NCI-H2029 (cell line): ENCODE measurements around the gene LIPT1.
"Not testable (repeated sequence)": the region's sequence is repeated elsewhere in the genome, so short reads cannot be mapped to it uniquely, and the experiment has no call there.

Source experiments
- DNase-seq: peaks from one replicate; lab custom pipeline; 2025; lab: John Stamatoyannopoulos, UW

LIPT1 gene

GRCh38 chr2:99154643-99155536, at the start of gene LIPT1, which contains the start of gene TSGA10:
Gene LIPT1 (plus strand): TSS chr2:99154967. CDS start chr2:99161958, 6,991 bp downstream.
Gene TSGA10 (minus strand): TSS chr2:99154942. CDS start chr2:99109439, 45,503 bp downstream.
- peak; percentile 74 for DNase-seq

GRCh38 chr2:99106913-99107312, 47.9 kb upstream of the LIPT1 start:
- no peak for DNase-seq

GRCh38 chr2:99111236-99111635, 43.5 kb upstream of the LIPT1 start:
- DNase-seq = no peak

- DNase-seq = no peak
Measured at GRCh38 chr2:99111945-99112344, 42.8 kb upstream of the LIPT1 start.

GRCh38 chr2:99112617-99113016, 42.1 kb upstream of the LIPT1 start:
- no peak for DNase-seq

- no peak for DNase-seq
Measured at GRCh38 chr2:99127981-99128380, 26.8 kb upstream of the LIPT1 start.

- not testable (repeated sequence) for DNase-seq
Measured at GRCh38 chr2:99135044-99135556, 19.7 kb upstream of the LIPT1 start.

GRCh38 chr2:99139003-99139402, 15.8 kb upstream of the LIPT1 start:
- no peak for DNase-seq

- no peak for DNase-seq
Measured at GRCh38 chr2:99140056-99140859, 14.5 kb upstream of the LIPT1 start.

- DNase-seq = no peak
Measured at GRCh38 chr2:99140860-99141109, 14.0 kb upstream of the LIPT1 start.

GRCh38 chr2:99141110-99142108, 13.4 kb upstream of the LIPT1 start, which contains the start of gene C2orf15:
Gene C2orf15 (plus strand): TSS chr2:99141707. CDS start chr2:99150559, 8,852 bp downstream.
- DNase-seq = peak; percentile 97

- DNase-seq = no peak
Measured at GRCh38 chr2:99150706-99151105, 4.1 kb upstream of the LIPT1 start.

- no peak for DNase-seq
Measured at GRCh38 chr2:99152199-99152895, 2.4 kb upstream of the LIPT1 start.

GRCh38 chr2:99153921-99154604, 704 bp upstream of the LIPT1 start:
- DNase-seq = no peak

GRCh38 chr2:99156891-99157290, 2.1 kb downstream of the LIPT1 start:
- DNase-seq = no peak

- DNase-seq = no peak
Measured at GRCh38 chr2:99158599-99158998, 3.8 kb downstream of the LIPT1 start.

- no peak for DNase-seq
Measured at GRCh38 chr2:99159594-99159993, 4.8 kb downstream of the LIPT1 start.

- DNase-seq = no peak
Measured at GRCh38 chr2:99166218-99166617, 11.5 kb downstream of the LIPT1 start.

- DNase-seq = no peak
Measured at GRCh38 chr2:99169534-99169933, 14.8 kb downstream of the LIPT1 start.
